SJCRH30 (cell line): ENCODE results near the gene FPR1. TPM values are rescaled to one million over a fixed set of nuclear protein-coding genes. Genes with fewer than 3 reads are reported as not detected.
"Not testable (repeated sequence)": the region's sequence is repeated elsewhere in the genome, so short reads cannot be mapped to it uniquely, and the experiment has no call there.

Experiments
- DNase-seq, 2 experiments: peaks; one replicate each; pipeline ENCODE4 v3.0.0-alpha.2; 2015 to 2020
- H3K27ac ChIP-seq: fragments of 250-450 bp; sonication (Bioruptor Pico); 2 replicates; pipeline ENCODE4 v1.5.1; 2020; ENCODE audit warnings: mild to moderate bottlenecking, moderate library complexity
- H3K27me3 ChIP-seq: fragments of 250-450 bp; sonication (Bioruptor Pico); 2 replicates; pipeline ENCODE4 v1.5.1; 2020; ENCODE audit warnings: mild to moderate bottlenecking, moderate library complexity
- H3K36me3 ChIP-seq: fragments of 250-450 bp; sonication (Bioruptor Pico); 2 replicates; pipeline ENCODE4 v1.5.1; 2020; ENCODE audit warnings: mild to moderate bottlenecking, moderate library complexity
- H3K4me1 ChIP-seq: fragments of 250-450 bp; sonication (Bioruptor Pico); 2 replicates; pipeline ENCODE4 v1.5.1; 2020; ENCODE audit warnings: mild to moderate bottlenecking, moderate library complexity
- H3K4me3 ChIP-seq: fragments of 250-450 bp; sonication (Bioruptor Pico); 2 replicates; pipeline ENCODE4 v1.5.1; 2020; ENCODE audit warnings: mild to moderate bottlenecking, moderate library complexity
- H3K9me3 ChIP-seq: fragments of 250-450 bp; sonication (Bioruptor Pico); replicated peaks from 2 replicates; pipeline ENCODE4 v1.5.1; 2020; ENCODE audit warnings: mild to moderate bottlenecking, moderate library complexity
- total RNA-seq: library from RNA; depleted of rRNA; stranded (reverse); fragments of >200 nt; shearing (Covaris generic); gene quantifications from 2 replicates; pipeline ENCODE4 v1.2.3, GENCODE V29; 2014

The FPR1 gene
- total RNA-seq, 1 experiment from 2014 or later: not detected

GRCh38 chr19:51784922-51785690 lies 33.4 kb upstream of the FPR1 start:
- DNase-seq: no peak
- H3K27ac ChIP-seq: no peak overlapping the region
- H3K27me3 ChIP-seq: no peaks in the 10 kb centered on the region
- no peak overlapping the region for H3K4me3 ChIP-seq
- no peaks in the 10 kb centered on the region for H3K36me3 ChIP-seq
- no peaks in the 10 kb centered on the region for H3K9me3 ChIP-seq
- no peaks in the 10 kb centered on the region for H3K4me1 ChIP-seq

- Histone ChIP-seq H3K4me1 (no peaks in the 10 kb centered on the region), H3K27ac (no peak overlapping the region), H3K36me3 (no peaks in the 10 kb centered on the region), H3K27me3 (no peaks in the 10 kb centered on the region), H3K4me3 (no peak overlapping the region), H3K9me3 (no peaks in the 10 kb centered on the region)
- DNase-seq: no peak
These were observed 32.6 kb upstream of the FPR1 start for GRCh38 chr19:51784109-51784785.

GRCh38 chr19:51783372-51783771 lies 31.7 kb upstream of the FPR1 start:
- DNase-seq: peak in 1 of 2 experiments; percentile 32
- Histone ChIP-seq H3K4me3 (no peak overlapping the region), H3K4me1 (no peaks in the 10 kb centered on the region), H3K27me3 (no peaks in the 10 kb centered on the region), H3K36me3 (no peaks in the 10 kb centered on the region), H3K9me3 (no peaks in the 10 kb centered on the region), H3K27ac (no peak overlapping the region)

- no peaks in the 10 kb centered on the region for H3K4me1 ChIP-seq
- DNase-seq: no peak
- no peaks in the 10 kb centered on the region for H3K9me3 ChIP-seq
- H3K27me3 ChIP-seq: no peaks in the 10 kb centered on the region
- no peak overlapping the region for H3K27ac ChIP-seq
- H3K4me3 ChIP-seq: no peak overlapping the region
- no peaks in the 10 kb centered on the region for H3K36me3 ChIP-seq
These were observed 30.3 kb upstream of the FPR1 start for GRCh38 chr19:51781999-51782398.

GRCh38 chr19:51780270-51780669 lies 28.6 kb upstream of the FPR1 start:
- no peak overlapping the region for H3K4me3 ChIP-seq
- no peak overlapping the region for H3K27ac ChIP-seq
- no peak for DNase-seq
- no peaks in the 10 kb centered on the region for H3K9me3 ChIP-seq
- no peaks in the 10 kb centered on the region for H3K36me3 ChIP-seq
- no peaks in the 10 kb centered on the region for H3K27me3 ChIP-seq
- no peaks in the 10 kb centered on the region for H3K4me1 ChIP-seq

- Histone ChIP-seq H3K36me3 (no peaks in the 10 kb centered on the region), H3K27me3 (no peaks in the 10 kb centered on the region), H3K4me3 (no peak overlapping the region), H3K9me3 (no peaks in the 10 kb centered on the region), H3K4me1 (no peaks in the 10 kb centered on the region), H3K27ac (no peak overlapping the region)
- no peak for DNase-seq
These were observed 28.0 kb upstream of the FPR1 start for GRCh38 chr19:51779703-51780102.

GRCh38 chr19:51779181-51779580 lies 27.5 kb upstream of the FPR1 start:
- H3K9me3 ChIP-seq: no peaks in the 10 kb centered on the region
- no peak overlapping the region for H3K4me3 ChIP-seq
- no peaks in the 10 kb centered on the region for H3K36me3 ChIP-seq
- H3K27ac ChIP-seq: no peak overlapping the region
- no peak for DNase-seq
- no peaks in the 10 kb centered on the region for H3K27me3 ChIP-seq
- H3K4me1 ChIP-seq: no peaks in the 10 kb centered on the region

GRCh38 chr19:51777570-51778462 lies 26.1 kb upstream of the FPR1 start:
- Histone ChIP-seq H3K36me3 (no peaks in the 10 kb centered on the region), H3K4me3 (no peak overlapping the region), H3K4me1 (no peaks in the 10 kb centered on the region), H3K27ac (no peak overlapping the region), H3K9me3 (no peaks in the 10 kb centered on the region), H3K27me3 (no peaks in the 10 kb centered on the region)
- peak; percentile 56 to 87 for DNase-seq

- not testable (repeated sequence) for H3K9me3 ChIP-seq, H3K36me3 ChIP-seq, H3K27me3 ChIP-seq, H3K4me1 ChIP-seq, DNase-seq, H3K4me3 ChIP-seq, H3K27ac ChIP-seq
These were observed 24.9 kb upstream of the FPR1 start for GRCh38 chr19:51776561-51776960.

GRCh38 chr19:51772977-51773376 lies 21.3 kb upstream of the FPR1 start:
- Histone ChIP-seq H3K27ac (no peak overlapping the region), H3K9me3 (no peaks in the 10 kb centered on the region), H3K4me1 (no peaks in the 10 kb centered on the region), H3K4me3 (no peak overlapping the region), H3K27me3 (no peaks in the 10 kb centered on the region), H3K36me3 (no peaks in the 10 kb centered on the region)
- no peak for DNase-seq

- Histone ChIP-seq H3K27me3 (no peaks in the 10 kb centered on the region), H3K4me1 (no peaks in the 10 kb centered on the region), H3K9me3 (no peaks in the 10 kb centered on the region), H3K36me3 (no peaks in the 10 kb centered on the region), H3K27ac (no peak overlapping the region), H3K4me3 (no peak overlapping the region)
- DNase-seq: no peak
These were observed 19.9 kb upstream of the FPR1 start for GRCh38 chr19:51771376-51772130.

- DNase-seq: no peak
- H3K9me3 ChIP-seq: no peaks in the 10 kb centered on the region
- H3K27me3 ChIP-seq: no peaks in the 10 kb centered on the region
- no peak overlapping the region for H3K27ac ChIP-seq
- H3K4me1 ChIP-seq: no peaks in the 10 kb centered on the region
- no peaks in the 10 kb centered on the region for H3K36me3 ChIP-seq
- no peak overlapping the region for H3K4me3 ChIP-seq
These were observed 14.8 kb upstream of the FPR1 start for GRCh38 chr19:51766461-51766860.

GRCh38 chr19:51765086-51765485 lies 13.4 kb upstream of the FPR1 start:
- no peaks in the 10 kb centered on the region for H3K4me1 ChIP-seq
- no peak overlapping the region for H3K4me3 ChIP-seq
- no peaks in the 10 kb centered on the region for H3K36me3 ChIP-seq
- no peak overlapping the region for H3K27ac ChIP-seq
- no peaks in the 10 kb centered on the region for H3K9me3 ChIP-seq
- no peak for DNase-seq
- H3K27me3 ChIP-seq: no peaks in the 10 kb centered on the region

- DNase-seq: no peak
- no peaks in the 10 kb centered on the region for H3K36me3 ChIP-seq
- H3K27me3 ChIP-seq: no peaks in the 10 kb centered on the region
- no peak overlapping the region for H3K27ac ChIP-seq
- H3K9me3 ChIP-seq: no peaks in the 10 kb centered on the region
- no peak overlapping the region for H3K4me3 ChIP-seq
- no peaks in the 10 kb centered on the region for H3K4me1 ChIP-seq
These were observed 10.0 kb upstream of the FPR1 start for GRCh38 chr19:51761696-51762095.
